ENCODE data around the gene ZNF263. TPM values are rescaled to one million over a fixed set of nuclear protein-coding genes. Genes with fewer than 3 reads are reported as not detected.

ZNF263 gene
- total and polyA plus RNA-seq, 2 experiments from 2014 or later: 9.2 to 66.9 TPM

- TF ChIP-seq ZNF462 (CRISPR knock-in tag; IDR thresholded peaks at IDR 0.05): no peak
- TF ChIP-seq ZNF114 (CRISPR knock-in tag; IDR thresholded peaks at IDR 0.05): no peak
- TF ChIP-seq CTCF (conservative IDR thresholded peaks at IDR 0.05; ENCODE audit: low read depth in 2 of 2): no peak
- H3K27ac ChIP-seq (ENCODE audit: low read depth): no peak overlapping the region
- H3K27ac Mint-ChIP-seq: no peak overlapping the region
- H3K4me1 Mint-ChIP-seq: no peaks in the 10 kb centered on the region
- H4K20me1 ChIP-seq (replicated peaks; ENCODE audit: insufficient read depth): no peaks in the 10 kb centered on the region
- peaks cover 78% of the 10 kb centered on the region for H3K9me3 Mint-ChIP-seq
- no peaks in the 10 kb centered on the region for H3K27me3 ChIP-seq (ENCODE audit: insufficient read depth)
- no peak overlapping the region for H3K4me3 Mint-ChIP-seq
- no peaks in the 10 kb centered on the region for H3K4me1 ChIP-seq (ENCODE audit: insufficient read depth)
- H3K9me2 ChIP-seq (ENCODE audit: insufficient read depth): no peaks in the 10 kb centered on the region
- H3K4me2 ChIP-seq: no peak overlapping the region
- no peaks in the 10 kb centered on the region for H3K36me3 ChIP-seq (ENCODE audit: insufficient read depth)
- no peak overlapping the region for H3K4me3 ChIP-seq
- H3F3A ChIP-seq (replicated peaks; ENCODE audit: low read depth): no peaks in the 10 kb centered on the region
- ATAC-seq (no peak), DNase-seq (ENCODE audit: low spot score) (no peak)
- H3K27me3 Mint-ChIP-seq (ENCODE audit: insufficient read depth, low read depth, poor library complexity): peaks cover 6% of the 10 kb centered on the region
- H2AFZ ChIP-seq: no peak overlapping the region
- H3K79me2 ChIP-seq (replicated peaks; ENCODE audit: insufficient read depth): no peaks in the 10 kb centered on the region
- peaks cover 11% of the 10 kb centered on the region; the same call in 2 of the 3 replicates for H3K36me3 Mint-ChIP-seq (ENCODE audit: low read depth)
These were observed 30.3 kb upstream of the ZNF263 start for GRCh38 chr16:3252967-3253366.

GRCh38 chr16:3254309-3254708 lies 29.0 kb upstream of the ZNF263 start:
- no peaks in the 10 kb centered on the region for H3K36me3 ChIP-seq (ENCODE audit: insufficient read depth)
- ATAC-seq: no peak
- no peak overlapping the region for H2AFZ ChIP-seq
- DNase-seq (ENCODE audit: low spot score): no peak
- H3K27me3 ChIP-seq (ENCODE audit: insufficient read depth): no peaks in the 10 kb centered on the region
- H3K4me1 Mint-ChIP-seq: no peaks in the 10 kb centered on the region
- no peak overlapping the region for H3K27ac Mint-ChIP-seq
- no peaks in the 10 kb centered on the region for H3F3A ChIP-seq (replicated peaks; ENCODE audit: low read depth)
- no peak overlapping the region for H3K4me2 ChIP-seq
- H3K36me3 Mint-ChIP-seq (ENCODE audit: low read depth): peaks cover 9% of the 10 kb centered on the region; the same call in 2 of the 3 replicates
- H3K9me3 Mint-ChIP-seq: peaks cover 81% of the 10 kb centered on the region
- no peaks in the 10 kb centered on the region for H3K4me1 ChIP-seq (ENCODE audit: insufficient read depth)
- H3K4me3 Mint-ChIP-seq: no peak overlapping the region
- H3K9me2 ChIP-seq (ENCODE audit: insufficient read depth): no peaks in the 10 kb centered on the region
- no peak overlapping the region for H3K4me3 ChIP-seq
- H3K79me2 ChIP-seq (replicated peaks; ENCODE audit: insufficient read depth): no peaks in the 10 kb centered on the region
- H3K27ac ChIP-seq (ENCODE audit: low read depth): no peak overlapping the region
- H4K20me1 ChIP-seq (replicated peaks; ENCODE audit: insufficient read depth): no peaks in the 10 kb centered on the region
- H3K27me3 Mint-ChIP-seq (ENCODE audit: insufficient read depth, low read depth, poor library complexity): peaks cover 8% of the 10 kb centered on the region
- TF ChIP-seq NANOG (IDR thresholded peaks at IDR 0.05; ENCODE audit: borderline replicate concordance) (no peak), POLR2AphosphoS5 (IDR thresholded peaks at IDR 0.05; ENCODE audit: low read depth) (no peak), REST (IDR thresholded peaks at IDR 0.05; ENCODE audit: unreplicated experiment) (no peak), STAT1 (IDR thresholded peaks at IDR 0.05; ENCODE audit: unreplicated experiment) (no peak), ETS1 (IDR thresholded peaks at IDR 0.05) (no peak), JUNB (IDR thresholded peaks at IDR 0.05; ENCODE audit: unreplicated experiment) (no peak)
